SK-N-SH (cell line): Measurements from ENCODE around the gene MPP3. TPM values are rescaled to one million over a fixed set of nuclear protein-coding genes. Genes with fewer than 3 reads are reported as not detected.

Experiments used
- CTCF ChIA-PET: fragments of 300-600, 350-600 bp; formaldehyde crosslinking; extraction: SDS; loops from one replicate; lab custom pipeline; 2021; lab: Yijun Ruan, JAX
- POLR2A ChIA-PET: fragments of 350-600 bp; sonication (Branson Sonifier 250); formaldehyde crosslinking; extraction: SDS; loops from one replicate; lab custom pipeline; 2020; ENCODE audit warnings: antibody characterized with exemption, inconsistent platforms; lab: Yijun Ruan, JAX
- DNase-seq: peaks from one replicate; pipeline ENCODE4 v3.0.0; 2012
- H2AFZ ChIP-seq: fragments of 200-600 bp; sonication (generic); 2 replicates; pipeline ENCODE4 v1.8.1; 2016; ENCODE audit warnings: antibody characterized with exemption, mild to moderate bottlenecking, low read depth
- H3F3A ChIP-seq: fragments of 200-600 bp; sonication (generic); replicated peaks from 2 replicates; pipeline ENCODE3; 2016; ENCODE audit warnings: antibody characterized with exemption, mild to moderate bottlenecking; ENCODE audit not compliant: insufficient read depth
- H3K27ac ChIP-seq, 2 experiments: fragments of 200-500 bp in 1 of 2; fragments of 200-600 bp in 1 of 2; sonication (Bioruptor generic) in 1 of 2; sonication (generic), shearing (Covaris generic) in 1 of 2; 2 replicates each; pipeline versions ENCODE4 v1.5.1 to v1.6.1; 2014 to 2016; ENCODE audit warnings: low read depth in 2 of 2, inconsistent platforms in 1 of 2, low read length in 1 of 2, mild to moderate bottlenecking in 1 of 2, mixed read lengths in 1 of 2
- H3K27me3 ChIP-seq: fragments of 200-600 bp; sonication (generic), shearing (Covaris generic); 2 replicates; pipeline ENCODE4 v1.6.1; 2016; ENCODE audit warnings: mixed run types; ENCODE audit not compliant: insufficient read depth
- H3K36me3 ChIP-seq, 2 experiments: fragments of 200-500 bp in 1 of 2; fragments of 200-600 bp in 1 of 2; sonication (Bioruptor generic) in 1 of 2; sonication (generic) in 1 of 2; replicated peaks in 1 of 2; 2 replicates each; pipeline versions ENCODE3 to v1.5.1; 2014 to 2016; ENCODE audit warnings: low read length in 1 of 2, mild to moderate bottlenecking in 1 of 2; ENCODE audit not compliant: insufficient read depth in 2 of 2, control insufficient read depth in 1 of 2
- H3K4me1 ChIP-seq, 2 experiments: fragments of 200-500 bp in 1 of 2; fragments of 200-600 bp in 1 of 2; sonication (Bioruptor generic) in 1 of 2; sonication (generic), shearing (Covaris generic) in 1 of 2; 2 replicates each; pipeline versions ENCODE4 v1.5.1 to v1.6.1; 2014 to 2016; ENCODE audit warnings: low read depth in 1 of 2, low read length in 1 of 2, mixed run types in 1 of 2; ENCODE audit not compliant: insufficient read depth in 2 of 2, control insufficient read depth in 1 of 2
- H3K4me2 ChIP-seq: fragments of 200-600 bp; sonication (generic), shearing (Covaris generic); 2 replicates; pipeline ENCODE4 v1.6.1; 2017; ENCODE audit warnings: mixed run types
- H3K4me3 ChIP-seq, 2 experiments: fragments of 200-500 bp in 1 of 2; fragments of 200-600 bp in 1 of 2; sonication (Bioruptor generic) in 1 of 2; sonication (generic), shearing (Covaris generic) in 1 of 2; 2 replicates each; pipeline versions ENCODE4 v1.5.1 to v1.8.1; 2014 to 2016; ENCODE audit warnings: low read depth in 2 of 2, inconsistent platforms in 1 of 2, low read length in 1 of 2, mild to moderate bottlenecking in 1 of 2, mixed read lengths in 1 of 2, moderate library complexity in 1 of 2
- H3K79me2 ChIP-seq: fragments of 200-600 bp; sonication (generic); 2 replicates; pipeline ENCODE4 v1.8.1; 2017; ENCODE audit warnings: mild to moderate bottlenecking; ENCODE audit not compliant: insufficient read depth
- H3K9ac ChIP-seq: fragments of 200-600 bp; sonication (generic); 2 replicates; pipeline ENCODE4 v1.6.1; 2017; ENCODE audit warnings: mixed run types
- H3K9me2 ChIP-seq: fragments of 200-600 bp; sonication (generic); 2 replicates; pipeline ENCODE4 v1.6.1; 2017; ENCODE audit warnings: mixed run types
- H3K9me3 ChIP-seq: fragments of 200-600 bp; sonication (generic); 2 replicates; pipeline ENCODE4 v1.6.1; 2017; ENCODE audit warnings: mixed run types, mild to moderate bottlenecking, moderate library complexity
- H4K20me1 ChIP-seq: fragments of 200-600 bp; sonication (generic); 2 replicates; pipeline ENCODE4 v1.6.1; 2017; ENCODE audit warnings: mild to moderate bottlenecking, mixed run types; ENCODE audit not compliant: insufficient read depth
- CTCF ChIP-seq: fragments of 200-600 bp; sonication (generic); IDR thresholded peaks from 2 replicates; pipeline ENCODE4 v1.6.1; 2017; ENCODE audit warnings: antibody characterized with exemption, mild to moderate bottlenecking, moderate library complexity
- ELF1 ChIP-seq: IDR thresholded peaks from 2 replicates; pipeline ENCODE4 v1.4.0; 2012
- EP300 ChIP-seq, 2 experiments: IDR thresholded peaks; 2 replicates each; pipeline versions ENCODE4 v1.4.0 to v1.6.1; 2012; ENCODE audit warnings: borderline replicate concordance in 1 of 2, low read depth in 1 of 2, low read length in 1 of 2
- FOSL2 ChIP-seq: IDR thresholded peaks from 2 replicates; pipeline ENCODE4 v1.4.0; 2012; ENCODE audit warnings: low read depth, mild to moderate bottlenecking, moderate library complexity, borderline replicate concordance
- FOXJ3 ChIP-seq: sonication (generic); formaldehyde crosslinking; IDR thresholded peaks from 2 replicates; pipeline ENCODE4 v1.5.1; 2020; ENCODE audit warnings: mild to moderate bottlenecking, missing genetic modification reagents
- GATA2 ChIP-seq: sonication (generic); formaldehyde crosslinking; IDR thresholded peaks from 2 replicates; pipeline ENCODE4 v1.5.0; 2020; ENCODE audit warnings: mild to moderate bottlenecking, missing genetic modification reagents
- MEF2A ChIP-seq: IDR thresholded peaks from 2 replicates; pipeline ENCODE4 v1.4.0; 2012; ENCODE audit warnings: low read depth, borderline replicate concordance
- NFIC ChIP-seq: IDR thresholded peaks from 2 replicates; pipeline ENCODE4 v1.4.0; 2012; ENCODE audit warnings: borderline replicate concordance
- NRF1 ChIP-seq: IDR thresholded peaks from 2 replicates; pipeline ENCODE4 v1.6.1; 2012; ENCODE audit warnings: low read depth, mild to moderate bottlenecking, low read length
- RCOR1 ChIP-seq: fragments of 150-350 bp; IDR thresholded peaks from 2 replicates; pipeline ENCODE4 v1.6.1; 2017; ENCODE audit warnings: antibody characterized with exemption, low read length
- REST ChIP-seq: IDR thresholded peaks from 2 replicates; pipeline ENCODE4 v1.6.1; 2012; ENCODE audit warnings: mild to moderate bottlenecking, low read depth, low read length, moderate library complexity
- SMC3 ChIP-seq: IDR thresholded peaks from 2 replicates; pipeline ENCODE4 v1.6.1; 2012; ENCODE audit warnings: low read depth, low read length, improper control_type of control experiment
- TAF1 ChIP-seq: IDR thresholded peaks from 2 replicates; pipeline ENCODE4 v1.6.1; 2012; ENCODE audit warnings: low read depth, mild to moderate bottlenecking, low read length, moderate library complexity, borderline replicate concordance
- USF2 ChIP-seq: fragments of 150-350 bp; IDR thresholded peaks from 2 replicates; pipeline ENCODE4 v1.6.1; 2017; ENCODE audit warnings: antibody characterized with exemption, low read length, low read depth, borderline replicate concordance
- WGBS: methylation state at CpG from one replicate; pipeline ENCODE4 v1.1.6; 2017; ENCODE audit warnings: low lambda C conversion rate; 5-methylcytosine and 5-hydroxymethylcytosine counted together
- polyA plus RNA-seq, 3 experiments: library from polyadenylated mRNA; depleted of rRNA; stranded (reverse); fragments of >200 nt; gene quantifications; 2 replicates each; pipeline ENCODE4 v1.2.3, GENCODE V29; 2012
- TF ChIP-seq, protein P1 (sequence below): IDR thresholded peaks from 2 replicates; pipeline ENCODE4 v1.4.0; 2012; ENCODE audit warnings: low read depth, borderline replicate concordance
- TF ChIP-seq, protein P2 (sequence below): IDR thresholded peaks from 2 replicates; pipeline ENCODE4 v1.4.0; 2012; ENCODE audit warnings: low read depth, borderline replicate concordance
- TF ChIP-seq, protein P3 (sequence below): fragments of 150-350 bp; IDR thresholded peaks from 2 replicates; pipeline ENCODE4 v1.6.1; 2016; ENCODE audit warnings: mild to moderate bottlenecking, low read depth, low read length

MPP3 gene
- polyA plus RNA-seq, 1 of the 3 experiments (the other 2 are of a cell fraction): 14.1 TPM

DNA sequence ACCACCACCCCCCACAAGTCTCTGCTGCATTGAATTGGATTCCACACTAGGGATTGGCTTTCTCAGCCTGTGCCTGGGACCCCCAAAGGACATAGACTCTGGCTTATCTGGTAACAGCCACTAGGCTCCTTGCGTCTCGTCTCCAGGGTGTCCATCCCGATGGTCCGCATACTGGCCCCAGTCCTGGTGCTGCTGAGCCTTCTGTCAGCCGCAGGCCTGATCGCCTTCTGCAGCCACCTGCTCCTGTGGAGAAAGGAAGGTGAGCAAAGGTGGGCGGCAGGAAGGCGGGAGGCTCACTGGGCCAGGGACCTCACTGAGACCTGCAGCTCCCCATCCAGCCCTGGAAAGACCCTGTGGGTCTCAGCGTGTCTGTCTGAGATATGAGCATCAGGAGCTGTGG lies 22.1 kb upstream of the MPP3 start:
- Histone ChIP-seq H4K20me1 (no peaks in the 10 kb centered on the region), H3K27me3 (peaks cover 33% of the 10 kb centered on the region; the same call in 1 of the 2 replicates), H3K9me2 (no peaks in the 10 kb centered on the region), H3K4me1 (no peaks in the 10 kb centered on the region), H3K27ac (no peak overlapping the region), H3K79me2 (no peaks in the 10 kb centered on the region), H3K4me2 (no peak overlapping the region), H3K36me3 (no peaks in the 10 kb centered on the region), H3K4me3 (no peak overlapping the region), H3K9me3 (no peaks in the 10 kb centered on the region), H3K9ac (no peak overlapping the region), H2AFZ (no peak overlapping the region), H3F3A (no peaks in the 10 kb centered on the region)
- WGBS: 82% methylated on average over 4 of the region's 9 CpGs
- DNase-seq: no peak
- TF ChIP-seq ELF1 (no peak), GATA2 (CRISPR knock-in tag) (no peak), SMC3 (no peak), FOXJ3 (CRISPR knock-in tag) (no peak), REST (no peak), RCOR1 (no peak), MEF2A (no peak)
- TF ChIP-seq, protein P1, sequence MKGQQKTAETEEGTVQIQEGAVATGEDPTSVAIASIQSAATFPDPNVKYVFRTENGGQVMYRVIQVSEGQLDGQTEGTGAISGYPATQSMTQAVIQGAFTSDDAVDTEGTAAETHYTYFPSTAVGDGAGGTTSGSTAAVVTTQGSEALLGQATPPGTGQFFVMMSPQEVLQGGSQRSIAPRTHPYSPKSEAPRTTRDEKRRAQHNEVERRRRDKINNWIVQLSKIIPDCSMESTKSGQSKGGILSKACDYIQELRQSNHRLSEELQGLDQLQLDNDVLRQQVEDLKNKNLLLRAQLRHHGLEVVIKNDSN: no peak
- TF ChIP-seq, protein P2, sequence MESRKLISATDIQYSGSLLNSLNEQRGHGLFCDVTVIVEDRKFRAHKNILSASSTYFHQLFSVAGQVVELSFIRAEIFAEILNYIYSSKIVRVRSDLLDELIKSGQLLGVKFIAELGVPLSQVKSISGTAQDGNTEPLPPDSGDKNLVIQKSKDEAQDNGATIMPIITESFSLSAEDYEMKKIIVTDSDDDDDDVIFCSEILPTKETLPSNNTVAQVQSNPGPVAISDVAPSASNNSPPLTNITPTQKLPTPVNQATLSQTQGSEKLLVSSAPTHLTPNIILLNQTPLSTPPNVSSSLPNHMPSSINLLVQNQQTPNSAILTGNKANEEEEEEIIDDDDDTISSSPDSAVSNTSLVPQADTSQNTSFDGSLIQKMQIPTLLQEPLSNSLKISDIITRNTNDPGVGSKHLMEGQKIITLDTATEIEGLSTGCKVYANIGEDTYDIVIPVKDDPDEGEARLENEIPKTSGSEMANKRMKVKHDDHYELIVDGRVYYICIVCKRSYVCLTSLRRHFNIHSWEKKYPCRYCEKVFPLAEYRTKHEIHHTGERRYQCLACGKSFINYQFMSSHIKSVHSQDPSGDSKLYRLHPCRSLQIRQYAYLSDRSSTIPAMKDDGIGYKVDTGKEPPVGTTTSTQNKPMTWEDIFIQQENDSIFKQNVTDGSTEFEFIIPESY: no peak
- POLR2A ChIA-PET: interaction anchor here (1.1 kb wide), 1 partner anchor 12 kb away, joined by 3 read pairs; no protein-coding TSS in a partner anchor
- CTCF ChIA-PET: interaction anchor here (0.6 to 4.6 kb wide), 5 partner anchors 9 to 95 kb away, joined by 3 to 51 read pairs (median 4); partner anchors contain the start of gene CD300LG

DNA sequence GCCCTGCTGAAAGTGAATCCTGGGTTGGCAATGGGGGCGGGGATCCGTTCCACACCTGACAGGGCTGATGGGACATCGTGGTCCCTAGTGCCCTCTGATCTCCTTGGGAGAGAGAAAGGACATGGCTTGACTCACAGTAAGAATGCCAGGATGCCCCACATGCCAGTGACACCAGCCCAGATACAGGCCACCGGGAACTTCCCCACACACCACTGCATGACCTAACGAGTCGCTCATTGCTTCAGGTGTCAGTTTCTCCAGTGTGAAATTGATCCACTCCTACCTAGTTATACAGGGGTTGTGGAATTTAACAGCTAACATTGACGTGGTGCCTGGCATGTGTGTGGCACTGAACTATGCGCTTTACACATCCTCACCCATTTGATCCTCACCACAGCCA lies 21.6 kb upstream of the MPP3 start:
- 65% methylated on average over 7 of the region's 8 CpGs for whole genome bisulfite sequencing
- TF ChIP-seq NFIC (no peak), FOSL2 (no peak), NRF1 (no peak), TAF1 (no peak), USF2 (no peak), SMC3 (no peak), CTCF (no peak), EP300 (IDR thresholded peaks at IDR 0.05; ENCODE audit: borderline replicate concordance in 1 of 2, low read depth in 1 of 2, low read length in 1 of 2) (no peak)
- TF ChIP-seq, protein P3, sequence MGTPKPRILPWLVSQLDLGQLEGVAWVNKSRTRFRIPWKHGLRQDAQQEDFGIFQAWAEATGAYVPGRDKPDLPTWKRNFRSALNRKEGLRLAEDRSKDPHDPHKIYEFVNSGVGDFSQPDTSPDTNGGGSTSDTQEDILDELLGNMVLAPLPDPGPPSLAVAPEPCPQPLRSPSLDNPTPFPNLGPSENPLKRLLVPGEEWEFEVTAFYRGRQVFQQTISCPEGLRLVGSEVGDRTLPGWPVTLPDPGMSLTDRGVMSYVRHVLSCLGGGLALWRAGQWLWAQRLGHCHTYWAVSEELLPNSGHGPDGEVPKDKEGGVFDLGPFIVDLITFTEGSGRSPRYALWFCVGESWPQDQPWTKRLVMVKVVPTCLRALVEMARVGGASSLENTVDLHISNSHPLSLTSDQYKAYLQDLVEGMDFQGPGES: no peak

More for the DNA sequence above, 21.6 kb upstream of the MPP3 start:
- ChIA-PET CTCF (interaction anchor here (0.7 to 4.6 kb wide), 3 partner anchors 8 to 89 kb away, joined by 3 to 51 read pairs (median 3); partner anchors contain the start of gene CD300LG), POLR2A (no interaction called here)
- Histone ChIP-seq H3K4me1 (no peaks in the 10 kb centered on the region), H2AFZ (no peak overlapping the region), H3F3A (no peaks in the 10 kb centered on the region), H4K20me1 (no peaks in the 10 kb centered on the region), H3K4me3 (no peak overlapping the region), H3K36me3 (no peaks in the 10 kb centered on the region), H3K9ac (no peak overlapping the region), H3K79me2 (no peaks in the 10 kb centered on the region), H3K9me2 (no peaks in the 10 kb centered on the region), H3K27me3 (peaks cover 33% of the 10 kb centered on the region; the same call in 1 of the 2 replicates), H3K4me2 (no peak overlapping the region), H3K27ac (no peak overlapping the region), H3K9me3 (no peaks in the 10 kb centered on the region)
- DNase-seq: no peak
